ENCODE measurements around the gene ARGLU1. TPM values are rescaled to one million over a fixed set of nuclear protein-coding genes. Genes with fewer than 3 reads are reported as not detected.
A peak's percentile ranks its signal among the peaks of the same experiment; 100 is the strongest.

The ARGLU1 gene
- total RNA-seq = 88.2 and 173 TPM in 2 replicates
- polyA plus RNA-seq = 146 and 176 TPM in 2 replicates

- Histone ChIP-seq H3K4me1 (ENCODE audit: low read depth) (peaks cover 24% of the 10 kb centered on the region), H3K4me3 (peak within 1 kb of the TSS; percentile 89), H3K36me3 (no peaks in the 10 kb centered on the region), H3K9me3 (ENCODE audit: low read depth) (no peaks in the 10 kb centered on the region), H3K27ac (peak within 1 kb of the TSS; percentile 89), H3K27me3 (no peaks in the 10 kb centered on the region)
- peak; percentile 95 for DNase-seq (ENCODE audit: low read depth in 1 of 2, low spot score in 1 of 2)
- no peak for TF ChIP-seq CTCF (IDR thresholded peaks at IDR 0.05; ENCODE audit: low read depth, low read length)
These were observed at the start of gene ARGLU1 for GRCh38 chr13:106567474-106568298. Gene ARGLU1 (minus strand): TSS chr13:106568137. CDS start chr13:106567919, 218 bp downstream.

GRCh38 chr13:106617561-106617960, 49.6 kb upstream of the ARGLU1 start:
- TF ChIP-seq CTCF (IDR thresholded peaks at IDR 0.05; ENCODE audit: low read depth, low read length) = no peak
- Histone ChIP-seq H3K4me3 (no peak overlapping the region), H3K36me3 (no peaks in the 10 kb centered on the region), H3K9me3 (ENCODE audit: low read depth) (no peaks in the 10 kb centered on the region), H3K27ac (no peak overlapping the region), H3K4me1 (ENCODE audit: low read depth) (no peaks in the 10 kb centered on the region), H3K27me3 (no peaks in the 10 kb centered on the region)
- DNase-seq (ENCODE audit: low read depth in 1 of 2, low spot score in 1 of 2) = peak in 1 of 2 donors; percentile 53

- no peak for DNase-seq (ENCODE audit: low read depth in 1 of 2, low spot score in 1 of 2)
- H3K4me3 ChIP-seq = no peak overlapping the region
- no peak for TF ChIP-seq CTCF (IDR thresholded peaks at IDR 0.05; ENCODE audit: low read depth, low read length)
- H3K27ac ChIP-seq = no peak overlapping the region
- H3K9me3 ChIP-seq (ENCODE audit: low read depth) = no peaks in the 10 kb centered on the region
- no peaks in the 10 kb centered on the region for H3K36me3 ChIP-seq
- H3K4me1 ChIP-seq (ENCODE audit: low read depth) = no peaks in the 10 kb centered on the region
- no peaks in the 10 kb centered on the region for H3K27me3 ChIP-seq
These were observed 48.8 kb upstream of the ARGLU1 start for GRCh38 chr13:106616729-106617128.

GRCh38 chr13:106614874-106615273, 46.9 kb upstream of the ARGLU1 start:
- DNase-seq (ENCODE audit: low read depth in 1 of 2, low spot score in 1 of 2) = no peak
- Histone ChIP-seq H3K36me3 (no peaks in the 10 kb centered on the region), H3K27ac (no peak overlapping the region), H3K9me3 (ENCODE audit: low read depth) (no peaks in the 10 kb centered on the region), H3K4me3 (no peak overlapping the region), H3K4me1 (ENCODE audit: low read depth) (no peaks in the 10 kb centered on the region), H3K27me3 (no peaks in the 10 kb centered on the region)
- TF ChIP-seq CTCF (IDR thresholded peaks at IDR 0.05; ENCODE audit: low read depth, low read length) = no peak

- no peak for TF ChIP-seq CTCF (IDR thresholded peaks at IDR 0.05; ENCODE audit: low read depth, low read length)
- no peak overlapping the region for H3K4me3 ChIP-seq
- peak; percentile 53 to 88 for DNase-seq (ENCODE audit: low read depth in 1 of 2, low spot score in 1 of 2)
These were observed 44.8 kb upstream of the ARGLU1 start for GRCh38 chr13:106612688-106613087.

More at GRCh38 chr13:106612688-106613087, 44.8 kb upstream of the ARGLU1 start:
- H3K9me3 ChIP-seq (ENCODE audit: low read depth) = no peaks in the 10 kb centered on the region
- no peaks in the 10 kb centered on the region for H3K27me3 ChIP-seq
- H3K36me3 ChIP-seq = no peaks in the 10 kb centered on the region
- H3K4me1 ChIP-seq (ENCODE audit: low read depth) = no peaks in the 10 kb centered on the region
- H3K27ac ChIP-seq = no peak overlapping the region

Measured in cardiac muscle cell (in vitro differentiated cells and primary cell).